Stromal cell of bone marrow (primary cell): Measurements from ENCODE around the gene RPL9.

Experiments used
- DNase-seq: peaks from one replicate; pipeline ENCODE4 v3.0.0-alpha.2; 2012; ENCODE audit warnings: low read depth

The RPL9 gene

DNA sequence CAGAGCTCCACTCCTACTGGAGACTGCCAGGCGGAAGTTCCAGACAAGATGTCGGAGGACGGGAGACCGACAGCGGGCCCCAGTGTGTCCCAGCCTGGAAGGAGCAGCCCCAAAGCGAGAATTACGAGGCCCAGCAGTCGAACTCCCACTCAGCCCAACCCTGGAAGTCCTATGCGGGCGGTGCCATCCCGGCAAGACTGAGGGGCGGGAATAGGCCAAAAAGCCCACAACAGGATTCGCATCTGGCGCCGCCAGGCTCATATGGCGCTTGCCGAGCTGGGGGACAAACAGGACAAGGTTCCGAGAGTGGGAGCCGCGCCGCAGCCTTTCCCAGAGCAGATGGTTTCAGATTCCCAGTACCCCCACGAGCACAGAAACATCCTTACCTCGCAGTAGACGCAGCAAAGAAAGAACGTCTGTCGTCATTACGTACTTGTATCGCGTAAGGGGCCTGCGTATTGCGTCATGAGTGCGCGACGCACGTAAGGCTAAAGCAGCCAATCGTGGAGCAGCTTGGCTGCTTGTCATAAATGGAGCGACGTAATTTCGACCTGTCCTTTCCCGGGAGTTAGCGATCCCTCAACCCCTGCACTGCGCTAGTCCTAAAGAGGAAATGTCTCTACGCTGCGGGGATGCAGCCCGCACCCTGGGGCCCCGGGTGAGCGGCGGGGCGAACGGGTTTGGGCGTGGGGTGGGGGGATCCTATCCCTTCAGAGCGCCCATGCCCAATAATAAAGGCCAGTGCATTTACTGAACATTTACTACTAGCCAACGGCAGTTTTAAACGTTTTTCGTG lies at the start of gene RPL9, which contains the start of gene LIAS:
TSS of gene RPL9 (minus strand) at position 418 of the 796 bp plus-strand sequence. CDS start 483 bp downstream, outside the sequence.
TSS of gene LIAS (plus strand) at position 552 of the 796 bp plus-strand sequence. CDS start at position 614, 62 bp downstream.
- peak; percentile 96 for DNase-seq

DNA sequence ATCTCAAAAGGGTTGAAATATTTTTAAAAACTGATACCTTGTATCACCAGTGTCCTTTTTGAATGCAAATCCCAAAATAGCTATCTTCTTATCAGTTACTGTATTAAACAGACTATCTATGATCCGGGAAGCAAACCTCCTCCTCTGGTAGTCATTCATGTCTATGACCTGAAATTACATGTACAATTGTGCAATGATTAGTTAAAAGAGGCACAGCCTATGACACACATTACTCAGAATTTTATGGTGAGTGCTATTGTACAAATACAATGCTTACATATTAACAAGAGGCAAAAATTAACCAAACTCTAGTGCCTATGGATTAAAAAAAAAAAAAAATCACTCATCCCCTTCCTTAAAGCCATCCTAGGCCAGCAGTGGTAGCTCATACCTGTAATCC lies 46.9 kb upstream of the RPL9 start:
- no peak for DNase-seq

DNA sequence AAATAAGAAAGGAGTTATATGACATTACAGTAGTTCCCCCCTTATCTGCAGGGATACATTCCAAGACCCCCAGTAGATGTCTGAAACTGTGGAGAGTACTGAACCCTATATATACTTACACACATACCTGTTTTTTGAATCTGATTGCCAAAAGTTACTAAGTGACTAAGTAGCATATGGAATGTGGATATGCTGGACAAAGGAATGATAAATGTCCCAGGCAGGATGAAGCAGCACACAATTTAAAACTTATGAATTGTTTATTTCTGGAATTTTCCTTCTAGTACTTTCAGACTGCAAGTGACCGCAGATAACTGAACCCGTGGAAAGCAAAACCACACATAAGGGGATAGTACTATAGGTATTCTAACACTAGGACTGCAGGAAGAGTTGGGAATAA lies 45.8 kb upstream of the RPL9 start:
- DNase-seq: no peak

DNA sequence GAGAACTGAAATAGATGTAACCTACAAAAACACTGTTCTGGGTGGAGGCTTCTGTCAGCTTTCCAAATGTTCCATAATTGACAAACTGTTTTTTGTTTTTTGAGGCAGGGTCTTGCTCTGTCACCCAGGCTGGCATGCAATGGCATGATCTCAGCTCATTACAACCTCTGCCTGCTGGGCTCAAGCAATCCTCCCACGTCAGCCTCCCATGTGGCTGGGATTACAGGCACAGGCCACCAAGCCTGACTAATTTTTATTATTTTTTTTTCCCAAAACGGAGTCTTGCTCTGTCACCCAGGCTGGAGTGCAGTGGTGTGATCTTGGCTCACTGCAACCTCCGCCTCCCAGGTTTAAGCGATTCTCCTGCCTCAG lies 43.9 kb upstream of the RPL9 start:
- peak; percentile 54 for DNase-seq

DNA sequence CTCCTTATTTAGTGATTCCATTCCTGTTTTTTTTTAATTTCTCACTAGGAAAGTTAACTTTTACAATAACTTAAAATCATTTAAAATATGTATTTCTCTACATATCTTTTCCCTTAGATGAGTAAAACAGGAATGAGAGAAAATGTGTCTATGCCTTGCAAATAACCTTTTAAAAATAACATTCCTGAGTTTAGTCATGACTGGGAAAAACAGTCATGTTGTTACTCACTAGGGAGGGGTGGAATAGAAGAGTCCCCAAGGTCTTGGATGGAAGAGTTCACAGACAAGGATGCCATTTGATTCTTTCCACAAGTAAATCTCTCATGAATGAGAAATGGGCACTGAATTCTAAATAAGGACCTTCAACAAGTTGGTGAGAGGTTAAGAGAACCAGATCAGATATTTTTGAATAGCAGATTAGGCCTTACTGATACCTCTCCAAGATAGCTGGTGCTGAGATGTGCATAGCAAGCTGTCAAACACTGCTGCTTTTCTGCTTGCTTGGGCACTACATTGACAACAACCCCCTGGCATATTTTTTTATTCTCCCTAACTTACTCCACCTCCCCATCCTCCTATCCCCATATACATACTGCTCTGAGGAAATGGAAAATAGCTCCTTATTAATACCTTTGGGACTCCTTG lies 43.4 kb upstream of the RPL9 start:
- DNase-seq: peak; percentile 92

DNA sequence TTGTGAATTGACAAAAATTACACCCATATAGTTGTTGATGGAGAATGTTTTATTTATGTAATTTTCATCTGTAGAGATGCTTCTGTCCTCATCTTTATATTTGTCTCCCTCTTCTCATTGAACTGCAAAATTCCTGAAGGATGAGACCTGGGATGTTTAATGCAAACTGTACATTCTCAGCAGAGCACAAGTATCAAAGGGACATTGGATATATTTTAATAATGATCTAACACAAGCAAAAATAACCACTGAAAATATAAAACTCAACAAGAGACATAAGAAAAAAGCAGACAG lies 40.0 kb upstream of the RPL9 start:
- no peak for DNase-seq

DNA sequence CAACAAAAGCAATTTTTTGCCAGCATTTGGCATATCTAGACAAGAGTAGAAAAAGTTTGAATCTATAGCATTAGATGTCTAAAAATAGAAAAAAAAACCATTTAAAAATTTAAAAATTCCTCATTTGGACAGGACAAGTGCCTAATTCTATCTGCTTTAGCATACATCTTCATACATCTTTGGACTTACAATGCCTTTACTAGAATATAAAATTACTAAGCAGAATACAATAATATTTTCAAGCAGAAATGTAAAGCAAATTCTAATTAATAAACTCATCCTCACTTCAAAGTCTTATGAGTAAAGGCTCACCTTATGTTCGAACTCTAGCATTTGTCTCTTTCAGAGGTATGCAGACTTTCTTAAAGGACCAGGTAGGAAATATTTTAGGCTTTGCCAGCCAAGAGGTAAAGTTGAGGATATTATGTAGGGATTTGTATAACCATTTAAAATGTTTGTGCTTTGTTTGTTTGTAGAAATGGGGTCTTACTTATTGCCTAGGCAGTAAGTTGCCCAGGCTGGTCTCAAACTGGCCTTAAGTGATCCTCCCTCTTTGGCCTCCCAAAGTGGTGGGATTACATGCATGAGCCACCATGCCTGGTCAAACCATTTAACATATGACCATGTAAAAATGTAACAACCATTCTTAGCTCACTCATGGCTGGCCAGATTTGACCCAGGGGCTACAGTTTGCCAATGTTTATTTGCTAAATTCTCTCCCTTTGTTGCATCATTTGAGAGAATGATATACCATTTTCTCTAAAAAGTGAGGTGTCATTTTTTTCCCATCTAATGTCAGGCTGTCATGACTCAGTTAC lies 39.4 kb upstream of the RPL9 start:
- DNase-seq: no peak

DNA sequence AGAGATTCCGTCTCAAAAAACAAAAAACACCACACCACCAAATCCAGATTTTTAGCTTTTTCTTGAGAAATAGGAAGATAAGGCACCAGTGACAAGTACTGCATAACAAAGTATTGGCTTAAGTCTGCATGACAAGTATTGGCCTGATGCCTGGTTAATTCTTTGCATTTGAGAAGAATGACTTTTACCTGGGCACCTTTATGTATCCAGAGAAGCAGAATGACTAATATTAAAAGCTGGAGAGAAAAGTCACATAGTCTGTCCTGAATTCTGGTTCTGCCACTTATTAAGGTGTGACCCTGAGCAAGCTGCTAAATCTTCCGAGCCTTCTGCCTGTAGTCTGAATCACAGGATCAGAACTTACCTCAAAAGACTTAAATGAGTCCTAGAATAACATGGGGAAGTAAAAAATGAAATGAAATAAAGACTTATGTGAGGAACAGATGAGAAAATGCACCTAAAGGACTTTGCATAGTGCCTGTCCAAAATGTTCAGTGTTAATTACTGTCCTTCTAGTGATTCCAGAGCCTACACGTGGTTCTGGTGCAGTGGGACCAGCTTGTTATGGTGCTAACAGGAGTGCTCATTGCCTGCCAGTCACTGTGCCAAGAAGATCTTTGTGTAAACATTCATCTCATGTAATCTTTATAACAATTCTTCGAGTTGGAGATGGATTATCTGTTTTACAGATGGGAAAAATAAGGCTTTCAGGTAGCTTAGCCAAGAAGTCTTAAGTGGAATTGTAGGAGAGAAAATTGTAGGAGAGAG lies 36.9 kb upstream of the RPL9 start:
- no peak for DNase-seq

DNA sequence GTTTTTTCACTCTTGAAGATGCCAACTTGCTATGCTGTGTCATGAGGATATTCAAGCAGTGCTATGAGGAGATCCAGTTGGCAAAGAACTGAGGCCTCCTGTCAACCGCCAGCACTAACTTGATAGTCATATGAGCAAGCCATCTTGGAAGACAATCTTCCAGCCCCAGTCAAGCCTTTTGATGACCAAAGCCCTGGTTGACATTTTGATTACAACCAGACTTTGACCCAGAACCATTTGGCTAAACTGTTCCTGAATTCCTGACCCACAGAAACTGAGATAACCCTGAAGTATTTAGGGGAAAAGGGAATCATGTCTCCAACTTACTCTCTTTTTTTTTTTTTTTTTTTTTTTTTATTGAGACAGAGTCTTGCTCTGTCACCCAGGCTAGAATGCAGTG lies 35.6 kb upstream of the RPL9 start:
- no peak for DNase-seq

DNA sequence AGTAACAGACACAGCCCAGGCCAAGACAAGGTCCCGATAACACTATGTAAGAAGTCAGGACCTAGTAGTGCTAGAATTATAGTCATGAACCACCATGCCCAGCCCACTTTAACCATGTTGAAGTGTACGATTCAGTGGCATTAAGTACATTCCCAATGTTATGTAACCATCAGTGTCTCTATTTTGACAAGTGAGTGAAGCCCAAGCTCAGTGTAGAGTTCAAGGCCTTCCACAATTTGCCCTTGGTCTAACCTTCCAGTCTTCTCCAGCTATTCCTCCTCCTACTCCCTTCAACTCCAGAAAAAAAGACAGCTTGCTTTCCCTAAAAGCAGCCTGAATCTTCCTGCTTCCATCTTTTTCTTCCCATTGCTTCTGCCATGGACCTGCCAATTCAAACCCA lies 31.6 kb upstream of the RPL9 start:
- no peak for DNase-seq

DNA sequence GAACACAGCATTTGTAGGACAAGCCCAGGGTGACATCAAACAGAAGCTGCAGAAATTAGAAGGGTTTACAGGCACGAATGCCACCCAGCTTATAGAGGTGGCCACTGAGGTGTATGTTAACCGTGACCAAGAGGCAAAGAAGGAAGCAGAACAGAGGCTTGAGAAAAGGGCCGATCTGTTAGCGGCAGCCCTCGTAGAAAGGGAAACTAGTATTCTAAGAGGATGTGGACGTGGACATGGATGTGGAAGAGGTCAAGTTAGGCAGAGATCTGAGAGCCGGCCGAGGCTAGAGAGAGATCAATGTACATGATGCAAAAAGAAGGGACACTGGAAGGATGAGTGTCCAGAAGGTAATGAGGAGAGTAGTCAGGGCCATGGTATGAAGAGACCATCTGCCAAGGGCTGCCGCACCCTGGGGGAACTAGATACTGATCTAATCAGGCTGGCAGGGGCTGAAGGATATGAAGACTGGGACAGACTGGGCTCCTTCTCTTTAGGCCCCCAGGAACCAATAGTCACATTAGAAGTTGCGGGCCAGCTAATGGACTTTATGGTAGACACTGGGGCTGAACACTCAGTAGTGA lies 27.6 kb upstream of the RPL9 start:
- DNase-seq: no peak

DNA sequence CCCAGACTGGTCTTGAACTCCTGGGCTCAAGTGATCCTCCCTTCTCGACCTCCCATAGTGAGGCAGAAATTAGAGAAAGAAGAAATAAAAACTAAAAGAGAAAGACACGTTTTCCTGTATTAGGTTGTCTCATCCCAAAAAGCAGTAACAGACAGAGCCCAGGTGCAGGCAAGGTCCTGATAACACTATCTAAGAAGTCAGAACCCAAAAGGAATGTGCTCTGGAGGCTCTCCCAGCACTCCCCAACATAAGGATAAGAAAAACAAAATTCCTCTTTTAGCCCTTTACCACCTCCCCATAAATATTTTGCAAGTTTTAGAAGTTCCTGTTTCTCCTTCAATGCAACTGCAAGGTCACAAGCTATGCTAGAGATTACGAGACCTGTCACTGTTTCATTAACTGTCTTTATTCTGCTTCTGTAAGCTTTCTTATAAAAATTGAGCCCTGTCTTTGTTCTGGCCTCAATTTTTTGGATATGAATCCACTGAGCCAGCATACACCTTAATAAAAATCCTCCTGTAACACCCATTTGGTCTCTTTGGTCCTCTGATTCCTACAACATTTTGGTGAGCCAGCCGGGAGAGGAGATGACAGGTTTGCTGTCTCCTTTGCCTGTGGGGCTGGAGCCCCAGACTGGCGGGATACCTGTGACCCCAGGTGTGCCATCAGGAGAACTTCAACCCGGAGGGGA lies 26.0 kb upstream of the RPL9 start:
- no peak for DNase-seq

DNA sequence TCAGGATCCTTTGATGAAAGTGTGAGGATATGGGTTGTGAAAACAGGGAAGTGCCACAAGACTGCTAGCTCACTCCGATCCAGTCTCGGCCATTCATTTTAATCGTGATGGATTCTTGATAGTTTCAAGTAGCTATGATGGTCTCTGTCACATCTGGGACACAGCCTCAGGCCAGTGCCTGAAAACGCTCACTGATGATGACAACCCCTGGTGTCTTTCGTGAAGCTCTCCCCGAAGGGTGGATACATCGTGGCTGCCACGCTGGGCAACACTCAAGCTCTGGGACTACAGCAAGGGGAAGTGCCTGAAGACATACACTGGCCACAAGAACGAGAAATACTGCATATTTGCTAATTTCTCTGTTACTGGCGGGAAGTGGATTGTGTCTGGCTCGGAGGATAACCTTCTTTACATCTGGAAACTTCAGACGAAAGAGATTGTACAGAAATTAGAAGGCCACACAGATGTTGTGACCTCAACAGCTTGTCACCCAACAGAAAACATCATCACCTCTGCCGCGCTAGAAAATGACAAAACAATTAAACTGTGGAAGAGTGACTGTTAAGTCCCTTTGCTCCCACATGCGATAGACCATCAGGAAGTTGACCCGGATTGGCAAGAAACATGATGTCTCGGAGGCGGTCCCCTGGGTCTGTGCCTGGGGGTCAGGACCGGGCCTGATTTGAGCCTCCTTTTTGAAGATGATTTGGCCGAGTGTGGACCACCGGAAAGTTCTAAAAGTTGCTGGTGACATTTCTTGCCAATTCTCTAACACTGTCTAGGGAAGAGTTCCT lies 22.4 kb upstream of the RPL9 start:
- DNase-seq: no peak

DNA sequence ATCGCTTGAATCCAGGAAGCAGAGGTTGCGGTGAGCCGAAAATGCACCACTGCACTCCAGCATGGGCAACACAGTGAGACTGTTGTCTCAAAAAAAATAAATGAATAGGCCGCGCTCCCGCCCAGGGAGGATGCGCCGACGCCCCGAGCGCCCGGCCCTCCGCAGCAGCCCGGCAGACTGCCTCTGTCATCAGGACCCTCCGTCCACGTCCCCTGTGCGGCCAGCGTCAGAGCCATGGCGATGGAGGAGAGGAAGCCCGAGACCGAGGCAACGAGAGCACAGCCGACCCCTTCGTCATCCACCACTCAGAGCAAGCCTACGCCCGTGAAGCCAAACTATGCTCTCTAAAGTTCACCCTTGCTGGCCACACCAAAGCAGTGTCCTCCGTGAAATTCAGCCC lies 21.5 kb upstream of the RPL9 start:
- no peak for DNase-seq

DNA sequence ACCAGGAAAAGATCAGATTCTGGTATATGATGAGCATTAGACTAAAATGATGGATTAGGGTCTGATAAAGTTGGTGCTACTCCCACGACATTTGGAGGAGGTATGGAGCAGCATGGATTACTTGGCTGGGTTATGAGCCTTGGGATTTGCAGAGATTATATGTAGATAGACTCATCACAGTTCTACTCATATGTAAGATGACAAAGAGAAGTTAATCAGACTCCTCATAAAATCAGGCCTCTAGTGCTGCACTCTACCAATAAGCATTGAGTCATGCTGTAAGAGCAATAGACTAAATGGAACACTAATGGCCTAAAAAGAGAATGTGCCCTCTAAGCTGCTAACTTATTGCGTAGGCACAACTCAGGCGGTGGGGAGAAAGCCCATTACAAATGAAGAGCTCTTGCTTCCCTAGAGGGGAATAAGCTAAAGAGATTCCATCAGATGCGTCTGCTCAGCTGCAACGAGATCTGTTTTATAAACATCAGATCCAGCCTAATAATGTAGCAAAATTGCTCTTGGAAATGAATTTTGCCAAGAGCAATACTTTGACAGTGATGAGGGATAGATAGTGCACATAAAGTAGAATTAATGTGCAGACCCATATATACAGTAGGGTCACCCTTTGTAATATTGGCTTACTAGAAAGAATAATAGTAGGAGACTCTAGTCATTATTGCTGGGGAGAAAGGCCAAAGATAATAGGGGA lies 17.6 kb upstream of the RPL9 start:
- peak; percentile 64 for DNase-seq

DNA sequence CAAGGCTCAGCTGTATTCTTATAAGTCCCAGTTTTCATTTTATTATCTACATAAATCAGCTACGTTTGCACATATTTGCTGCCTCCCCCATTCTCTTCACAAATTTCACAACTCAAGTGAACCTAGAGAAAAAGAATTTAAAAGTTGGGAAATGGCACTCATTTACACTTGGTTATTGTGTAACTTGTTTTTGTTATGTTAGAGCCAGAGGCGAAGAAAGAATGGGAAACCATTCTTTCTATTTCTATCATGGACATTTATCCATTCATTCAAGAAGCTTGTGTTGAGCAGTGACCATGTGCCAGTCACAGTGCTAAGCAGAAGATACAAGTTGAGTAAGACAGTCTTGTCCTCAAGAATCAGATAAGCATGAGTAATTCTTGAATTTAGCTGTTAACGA lies 13.7 kb upstream of the RPL9 start:
- DNase-seq: no peak

DNA sequence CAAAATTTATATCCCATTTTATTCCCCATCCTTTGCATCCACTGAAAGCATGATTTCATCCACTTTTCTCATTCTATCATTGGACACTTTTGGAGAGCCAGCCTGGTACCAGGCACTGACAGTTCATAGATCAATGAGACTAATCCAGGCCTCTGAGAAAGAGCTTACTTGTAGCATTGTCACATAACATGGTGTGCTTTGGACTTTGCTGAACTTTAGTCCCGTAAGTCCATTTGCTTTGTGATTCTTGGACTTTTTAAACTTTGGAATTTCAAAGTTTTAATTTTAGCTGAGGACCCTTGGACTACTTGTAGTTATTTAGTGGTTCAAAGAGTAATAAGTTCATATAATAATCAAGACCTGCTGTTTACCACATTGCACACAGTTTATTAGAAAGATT lies 11.7 kb upstream of the RPL9 start:
- no peak for DNase-seq

DNA sequence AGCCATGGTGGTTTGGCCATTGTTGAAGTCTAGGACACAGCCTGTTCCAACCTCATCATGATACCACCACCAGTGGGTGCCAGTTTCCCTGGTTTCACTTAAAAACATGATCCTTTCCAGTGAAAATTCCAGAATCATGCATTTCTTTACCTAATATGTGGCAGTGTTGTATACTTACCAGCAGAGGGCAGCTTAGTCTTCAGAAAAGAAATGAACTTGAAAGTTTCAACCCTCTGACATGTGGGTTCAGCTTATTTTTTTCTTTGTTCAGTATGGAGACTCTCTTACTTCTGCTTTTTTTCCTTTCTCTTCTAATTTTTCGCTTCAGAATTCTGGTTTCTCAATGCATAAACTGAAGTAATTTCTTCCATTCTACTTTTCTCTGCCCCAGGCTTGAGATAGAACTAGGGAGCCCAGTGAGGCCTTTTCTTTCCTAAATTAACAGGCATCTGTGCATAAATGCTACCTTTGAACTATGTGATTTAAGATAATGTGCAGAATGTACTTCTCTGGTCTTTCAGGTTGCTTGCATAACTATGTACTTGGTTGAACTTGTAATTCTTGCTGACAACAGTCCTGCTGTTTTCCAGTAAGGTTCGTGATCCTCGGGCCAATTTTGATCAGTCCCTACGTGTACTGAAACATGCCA lies 10.8 kb upstream of the RPL9 start:
- peak; percentile 87 for DNase-seq

DNA sequence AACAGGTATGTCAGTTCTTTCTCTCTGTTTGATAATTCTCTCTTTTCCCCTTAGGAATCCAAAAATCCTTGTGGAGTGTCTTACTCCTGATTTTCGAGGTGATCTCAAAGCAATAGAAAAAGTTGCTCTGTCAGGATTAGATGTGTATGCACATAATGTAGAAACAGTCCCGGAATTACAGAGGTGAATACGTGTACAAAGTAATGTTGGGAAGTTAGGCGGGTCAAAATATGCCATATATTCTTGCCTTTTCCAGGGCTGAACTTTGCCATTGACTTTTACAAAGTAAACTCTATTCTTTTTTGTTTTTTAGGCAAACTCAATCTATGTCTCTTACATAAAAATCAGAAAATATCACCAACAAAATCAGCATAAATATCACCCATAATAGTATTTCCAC lies 8.7 kb upstream of the RPL9 start:
- DNase-seq: no peak
